Osteoblast (primary cell): Measurements from ENCODE around the gene PAIP1. TPM values are rescaled to one million over a fixed set of nuclear protein-coding genes. Genes with fewer than 3 reads are reported as not detected.

ENCODE experiments used
- DNase-seq: peaks from one replicate; pipeline ENCODE4 v3.0.0; 2011; ENCODE audit warnings: low spot score, mixed read lengths; ENCODE audit not compliant: insufficient read length; ENCODE audit errors: missing footprints
- H2AFZ ChIP-seq: 2 replicates; pipeline ENCODE4 v1.6.0; 2011; ENCODE audit warnings: mild to moderate bottlenecking, low read length
- H3K27ac ChIP-seq: 2 replicates; pipeline ENCODE4 v1.5.1; 2011; ENCODE audit warnings: mild to moderate bottlenecking, low read depth, low read length, moderate library complexity
- H3K27me3 ChIP-seq: 2 replicates; pipeline ENCODE4 v1.6.0; 2012; ENCODE audit warnings: mild to moderate bottlenecking, control low read depth, inconsistent platforms, low read length, moderate library complexity; ENCODE audit not compliant: insufficient read depth
- H3K36me3 ChIP-seq: 2 replicates; pipeline ENCODE4 v1.5.1; 2011; ENCODE audit warnings: mild to moderate bottlenecking, low read length, control low read depth, moderate library complexity; ENCODE audit not compliant: insufficient read depth
- H3K4me1 ChIP-seq: 2 replicates; pipeline ENCODE4 v1.5.1; 2011; ENCODE audit warnings: mild to moderate bottlenecking, low read length, control low read depth, moderate library complexity; ENCODE audit not compliant: insufficient read depth
- H3K4me2 ChIP-seq: 2 replicates; pipeline ENCODE4 v1.6.0; 2011; ENCODE audit warnings: mild to moderate bottlenecking, low read length; ENCODE audit not compliant: insufficient read depth
- H3K4me3 ChIP-seq: fragments of 200-600 bp; sonication (generic); 3 replicates; pipeline ENCODE4 v1.5.1; 2012; ENCODE audit warnings: mild to moderate bottlenecking, low read length, inconsistent platforms; ENCODE audit not compliant: insufficient read depth
- H3K79me2 ChIP-seq: 2 replicates; pipeline ENCODE4 v1.6.0; 2012; ENCODE audit warnings: mild to moderate bottlenecking, low read length, control low read depth, inconsistent platforms; ENCODE audit not compliant: insufficient read depth
- H3K9me3 ChIP-seq: 2 replicates; pipeline ENCODE4 v1.5.1; 2011; ENCODE audit warnings: low read depth, low read length, control low read depth
- H4K20me1 ChIP-seq: 2 replicates; pipeline ENCODE4 v1.6.0; 2012; ENCODE audit warnings: mild to moderate bottlenecking, low read length, control low read depth; ENCODE audit not compliant: insufficient read depth
- CTCF ChIP-seq: IDR thresholded peaks from 2 replicates; pipeline ENCODE4 v1.5.1; 2011; ENCODE audit warnings: mild to moderate bottlenecking, low read depth, low read length, moderate library complexity; ENCODE audit errors: extremely low read depth
- total RNA-seq: library from RNA; depleted of rRNA; stranded (reverse); fragments of >200 nt; gene quantifications from 2 replicates; pipeline ENCODE4 v1.2.3, GENCODE V29; 2012

The PAIP1 gene
- total RNA-seq, 1 donor: 122 TPM

GRCh38 chr5:43536972-43537371 is 19.9 kb downstream of the PAIP1 start:
- no peaks in the 10 kb centered on the region for H3K9me3 ChIP-seq
- H3K27me3 ChIP-seq: no peaks in the 10 kb centered on the region
- no peaks in the 10 kb centered on the region for H3K4me1 ChIP-seq
- no peak overlapping the region for H3K27ac ChIP-seq
- no peak for TF ChIP-seq CTCF
- peaks cover 13% of the 10 kb centered on the region for H3K79me2 ChIP-seq
- no peak overlapping the region for H3K4me3 ChIP-seq
- H2AFZ ChIP-seq: no peak overlapping the region
- H4K20me1 ChIP-seq: peaks cover 6% of the 10 kb centered on the region
- DNase-seq: no peak
- H3K4me2 ChIP-seq: no peak overlapping the region
- peaks cover 80% of the 10 kb centered on the region for H3K36me3 ChIP-seq

GRCh38 chr5:43533646-43534045 is 23.2 kb downstream of the PAIP1 start:
- Histone ChIP-seq H3K27ac (no peak overlapping the region), H2AFZ (no peak overlapping the region), H3K79me2 (peaks cover 2% of the 10 kb centered on the region), H3K36me3 (peaks cover 84% of the 10 kb centered on the region), H3K4me2 (no peak overlapping the region), H4K20me1 (peaks cover 3% of the 10 kb centered on the region), H3K4me1 (no peaks in the 10 kb centered on the region), H3K4me3 (no peak overlapping the region), H3K9me3 (no peaks in the 10 kb centered on the region), H3K27me3 (no peaks in the 10 kb centered on the region)
- no peak for TF ChIP-seq CTCF
- no peak for DNase-seq

GRCh38 chr5:43530648-43531047 is 26.2 kb downstream of the PAIP1 start:
- H3K36me3 ChIP-seq: peaks cover 68% of the 10 kb centered on the region
- no peaks in the 10 kb centered on the region for H4K20me1 ChIP-seq
- H3K4me2 ChIP-seq: no peak overlapping the region
- no peaks in the 10 kb centered on the region for H3K79me2 ChIP-seq
- no peaks in the 10 kb centered on the region for H3K4me1 ChIP-seq
- H3K4me3 ChIP-seq: no peak overlapping the region
- no peak for TF ChIP-seq CTCF
- H3K27me3 ChIP-seq: no peaks in the 10 kb centered on the region
- H3K9me3 ChIP-seq: no peaks in the 10 kb centered on the region
- H2AFZ ChIP-seq: no peak overlapping the region
- no peak overlapping the region for H3K27ac ChIP-seq
- DNase-seq: no peak

- Histone ChIP-seq H3K9me3 (no peaks in the 10 kb centered on the region), H4K20me1 (no peaks in the 10 kb centered on the region), H3K36me3 (peaks cover 27% of the 10 kb centered on the region), H3K4me3 (no peak overlapping the region), H3K27ac (no peak overlapping the region), H3K4me1 (no peaks in the 10 kb centered on the region), H3K79me2 (no peaks in the 10 kb centered on the region), H3K27me3 (no peaks in the 10 kb centered on the region), H2AFZ (no peak overlapping the region), H3K4me2 (no peak overlapping the region)
- no peak for TF ChIP-seq CTCF
- DNase-seq: no peak
Measured at GRCh38 chr5:43523662-43524072, 33.2 kb downstream of the PAIP1 start.
